GM19238 (cell line): ENCODE data around the gene ANKRD40.

Source experiments
- DNase-seq: peaks from one replicate; pipeline ENCODE4 v3.0.0; 2011; ENCODE audit warnings: low spot score; ENCODE audit not compliant: insufficient read length

ANKRD40 gene

DNA sequence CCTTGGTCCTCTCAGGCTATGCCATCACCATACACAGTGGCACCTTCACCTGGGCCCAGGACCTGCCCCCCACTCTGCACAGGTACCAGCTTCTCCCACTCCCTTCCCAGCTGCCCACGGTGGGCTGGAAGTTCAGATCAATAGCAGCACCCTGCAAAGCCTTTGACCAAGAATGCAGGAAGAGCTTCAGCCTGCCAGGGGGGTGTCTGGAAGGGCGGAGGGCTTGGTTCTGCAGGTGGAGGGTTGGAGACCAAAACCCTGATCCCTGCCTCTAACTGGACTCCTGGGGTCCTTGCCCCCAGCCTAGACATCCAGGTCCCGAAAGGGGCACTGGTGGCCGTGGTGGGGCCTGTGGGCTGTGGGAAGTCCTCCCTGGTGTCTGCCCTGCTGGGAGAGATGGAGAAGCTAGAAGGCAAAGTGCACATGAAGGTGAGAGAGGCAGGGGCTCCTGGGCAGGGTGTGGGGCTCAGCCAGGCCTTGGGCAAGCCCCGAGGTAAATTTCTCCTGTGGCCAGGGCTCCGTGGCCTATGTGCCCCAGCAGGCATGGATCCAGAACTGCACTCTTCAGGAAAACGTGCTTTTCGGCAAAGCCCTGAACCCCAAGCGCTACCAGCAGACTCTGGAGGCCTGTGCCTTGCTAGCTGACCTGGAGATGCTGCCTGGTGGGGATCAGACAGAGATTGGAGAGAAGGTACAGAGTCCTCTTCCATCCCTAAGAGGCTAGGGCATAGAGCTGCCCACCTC, 38.7 kb downstream of the ANKRD40 start:
- DNase-seq = no peak

- no peak for DNase-seq
Measured at GRCh38 chr17:50668025-50668837, 39.5 kb downstream of the ANKRD40 start.

DNA sequence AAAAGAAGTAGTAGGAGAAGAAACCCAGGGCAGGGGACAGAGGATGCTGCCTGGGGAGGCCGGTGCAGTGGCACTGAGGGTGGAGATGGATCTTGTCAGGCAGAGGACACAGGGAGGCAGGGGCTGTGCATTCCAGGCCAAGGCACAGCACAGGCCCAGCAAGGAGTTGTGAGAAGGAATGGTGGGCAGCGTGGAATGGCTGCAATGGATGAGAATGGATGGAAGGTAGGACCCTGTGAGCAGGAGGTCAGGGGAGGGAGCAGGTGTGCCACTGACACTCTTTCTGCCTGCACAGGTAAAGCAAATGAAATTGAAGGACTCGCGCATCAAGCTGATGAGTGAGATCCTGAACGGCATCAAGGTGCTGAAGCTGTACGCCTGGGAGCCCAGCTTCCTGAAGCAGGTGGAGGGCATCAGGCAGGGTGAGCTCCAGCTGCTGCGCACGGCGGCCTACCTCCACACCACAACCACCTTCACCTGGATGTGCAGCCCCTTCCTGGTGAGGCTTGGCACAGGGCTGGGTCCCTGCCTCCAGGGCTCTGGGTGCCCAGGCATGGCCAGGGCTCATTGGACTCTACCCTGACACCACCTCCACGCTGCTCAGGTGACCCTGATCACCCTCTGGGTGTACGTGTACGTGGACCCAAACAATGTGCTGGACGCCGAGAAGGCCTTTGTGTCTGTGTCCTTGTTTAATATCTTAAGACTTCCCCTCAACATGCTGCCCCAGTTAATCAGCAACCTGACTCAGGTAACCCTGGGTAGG, 40.3 kb downstream of the ANKRD40 start:
- DNase-seq = no peak

DNA sequence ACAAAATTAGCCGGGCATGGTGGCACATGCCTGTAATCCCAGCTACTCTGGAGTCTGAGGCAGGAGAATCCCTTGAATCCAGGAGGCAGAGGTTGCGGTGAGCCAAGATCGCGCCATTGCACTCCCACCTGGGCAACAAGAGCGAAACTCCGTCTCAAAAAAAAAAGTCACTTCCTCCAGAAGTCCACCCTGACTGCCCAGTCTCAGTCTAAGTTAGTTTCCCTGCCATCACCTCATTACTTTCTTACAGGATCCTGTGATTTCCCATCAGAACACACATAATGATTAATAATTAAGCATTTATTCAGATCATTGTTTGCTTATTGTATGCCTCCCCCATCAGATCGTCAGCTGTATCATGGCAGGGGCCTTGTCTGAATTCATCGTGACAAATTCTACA, 41.4 kb downstream of the ANKRD40 start:
- no peak for DNase-seq

DNA sequence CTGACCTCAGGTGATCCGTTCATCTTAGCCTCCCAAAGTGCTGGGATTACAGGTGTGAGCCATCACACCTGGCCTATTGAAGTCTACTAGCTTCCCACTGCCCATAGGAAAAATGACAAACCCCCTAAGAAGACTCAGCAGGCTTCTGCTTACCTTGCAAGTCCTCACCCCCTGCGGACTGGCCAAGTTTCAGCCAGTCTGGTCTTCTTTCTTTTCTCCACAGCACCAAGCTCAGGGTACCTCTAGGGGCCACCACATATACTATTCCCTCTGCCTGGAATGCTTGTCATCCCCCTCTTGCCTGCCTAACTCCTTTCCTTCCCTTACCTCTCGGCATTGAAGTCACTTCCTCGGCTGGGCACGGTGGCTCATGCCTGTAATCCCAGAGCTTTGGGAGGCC, 41.9 kb downstream of the ANKRD40 start:
- no peak for DNase-seq

DNA sequence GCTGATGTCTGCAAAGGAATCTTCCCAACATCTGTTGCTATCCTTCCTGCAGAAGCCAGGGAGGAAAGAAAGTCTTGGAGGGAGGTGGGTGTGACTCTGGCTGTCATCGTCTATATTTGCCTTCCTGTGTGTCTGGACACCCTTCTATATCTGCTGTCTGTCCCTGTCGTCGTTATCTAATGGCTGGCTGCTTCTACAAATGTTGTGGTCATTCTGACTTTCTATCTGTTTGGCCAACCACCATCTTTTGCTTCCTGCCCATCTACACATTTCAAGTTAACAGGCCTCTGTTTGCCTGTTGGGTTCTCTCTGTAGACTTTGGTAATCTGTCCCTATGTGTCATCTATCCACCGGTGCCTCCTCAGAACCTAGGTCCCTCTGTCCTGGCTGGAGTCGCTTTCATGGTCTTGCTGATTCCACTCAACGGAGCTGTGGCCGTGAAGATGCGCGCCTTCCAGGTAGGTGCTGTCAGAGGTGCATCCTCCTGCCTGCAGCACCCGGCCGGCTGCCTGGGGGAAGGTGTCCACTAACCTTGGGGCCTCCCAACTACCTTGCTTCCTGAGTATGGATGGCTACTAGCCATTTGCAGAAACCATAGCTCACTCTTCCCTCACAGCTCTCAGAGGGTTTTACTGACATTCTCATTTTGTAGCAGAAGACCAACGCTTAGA, 42.8 kb downstream of the ANKRD40 start:
- no peak for DNase-seq

DNA sequence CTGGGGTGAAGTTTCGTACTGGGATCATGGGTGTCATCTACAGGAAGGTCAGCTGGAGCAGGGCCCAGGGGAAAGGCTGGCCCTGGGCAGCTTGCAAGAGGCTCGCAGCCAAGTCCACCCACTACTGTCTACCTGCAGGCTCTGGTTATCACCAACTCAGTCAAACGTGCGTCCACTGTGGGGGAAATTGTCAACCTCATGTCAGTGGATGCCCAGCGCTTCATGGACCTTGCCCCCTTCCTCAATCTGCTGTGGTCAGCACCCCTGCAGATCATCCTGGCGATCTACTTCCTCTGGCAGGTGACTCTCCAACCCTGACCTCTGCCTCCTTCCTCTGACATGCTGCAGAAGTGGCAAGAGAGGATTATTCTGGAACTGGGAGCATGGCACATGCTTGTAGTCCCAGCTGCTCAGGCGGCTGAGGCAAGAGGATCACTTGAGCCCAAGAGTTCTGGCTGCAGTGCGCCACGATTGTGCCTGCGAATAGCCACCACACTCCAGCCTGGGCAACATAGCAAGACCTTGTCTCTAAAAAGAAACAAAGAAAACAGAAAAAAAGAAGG, 43.8 kb downstream of the ANKRD40 start:
- no peak for DNase-seq

- no peak for DNase-seq
Measured at GRCh38 chr17:50662632-50663225, 45.0 kb downstream of the ANKRD40 start.

- no peak for DNase-seq
Measured at GRCh38 chr17:50661795-50662391, 45.8 kb downstream of the ANKRD40 start.

- no peak for DNase-seq
Measured at GRCh38 chr17:50661348-50661747, 46.4 kb downstream of the ANKRD40 start.

- no peak for DNase-seq
Measured at GRCh38 chr17:50660887-50661345, 46.8 kb downstream of the ANKRD40 start.

- DNase-seq = no peak
Measured at GRCh38 chr17:50660042-50660886, 47.5 kb downstream of the ANKRD40 start.

- DNase-seq = no peak
Measured at GRCh38 chr17:50659179-50659578, 48.5 kb downstream of the ANKRD40 start.

- no peak for DNase-seq
Measured at GRCh38 chr17:50658616-50659015, 49.1 kb downstream of the ANKRD40 start.

GRCh38 chr17:50657627-50658026, 50.1 kb downstream of the ANKRD40 start:
- no peak for DNase-seq

DNA sequence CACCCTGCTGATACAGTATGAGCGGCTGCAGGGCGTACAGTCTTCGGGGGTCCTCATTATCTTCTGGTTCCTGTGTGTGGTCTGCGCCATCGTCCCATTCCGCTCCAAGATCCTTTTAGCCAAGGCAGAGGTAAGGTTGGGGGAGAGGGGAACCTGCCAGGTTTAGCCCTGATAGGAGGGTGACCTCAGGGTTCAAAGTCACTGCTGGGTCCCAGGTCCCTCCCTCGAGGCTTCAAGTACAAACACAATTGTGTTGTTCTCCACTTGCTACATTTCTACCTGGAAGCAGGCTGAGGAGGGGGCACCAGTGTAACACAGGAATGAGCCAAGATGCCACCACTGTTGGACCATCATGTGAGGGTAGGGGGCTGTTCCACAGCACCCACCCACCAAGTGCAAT, 50.7 kb downstream of the ANKRD40 start:
- DNase-seq = no peak

DNA sequence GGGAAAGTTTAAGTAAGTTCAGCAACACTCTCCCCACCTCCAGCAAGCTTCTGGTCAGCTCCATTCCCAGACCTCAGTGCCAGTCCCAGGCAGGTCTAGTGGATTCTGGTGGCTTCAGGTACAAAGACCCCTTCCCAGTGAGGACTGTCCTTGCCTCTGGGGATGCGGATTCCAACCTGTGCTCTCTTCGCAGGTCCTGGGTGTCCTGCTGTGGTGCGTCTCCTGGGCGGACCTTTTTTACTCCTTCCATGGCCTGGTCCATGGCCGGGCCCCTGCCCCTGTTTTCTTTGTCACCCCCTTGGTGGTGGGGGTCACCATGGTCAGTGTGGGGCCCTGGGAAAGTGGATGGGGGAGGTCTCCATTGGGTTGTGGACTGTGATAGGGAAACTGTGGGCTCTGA, 51.2 kb downstream of the ANKRD40 start:
- no peak for DNase-seq

GRCh38 chr17:50653738-50654137, 54.0 kb downstream of the ANKRD40 start:
- no peak for DNase-seq

DNA sequence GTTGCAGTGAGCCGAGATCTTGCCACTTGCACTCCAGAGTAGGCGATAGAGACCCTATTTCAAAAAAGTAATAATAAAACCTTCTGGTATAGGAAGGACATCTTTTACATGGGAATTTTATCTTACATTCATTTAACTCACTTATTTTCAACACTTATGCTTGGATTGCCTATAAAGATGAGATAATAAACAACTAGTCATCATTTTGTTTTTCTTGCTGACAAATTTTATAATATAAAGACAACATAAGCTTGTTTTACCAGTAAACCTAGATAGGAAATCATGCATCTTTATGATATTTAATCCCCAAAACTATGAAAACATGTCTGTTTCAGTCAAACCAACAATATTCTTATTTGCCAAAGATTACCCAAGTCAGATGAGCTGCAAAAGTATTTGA, 56.1 kb downstream of the ANKRD40 start:
- no peak for DNase-seq
